Ovary (tissue), 3 donors: ENCODE measurements around the gene INCENP.
"Not testable (repeated sequence)": the region's sequence is repeated elsewhere in the genome, so short reads cannot be mapped to it uniquely, and the experiment has no call there.

ENCODE experiments used
- EP300 ChIP-seq: sonication (generic); formaldehyde crosslinking; IDR thresholded peaks from one replicate; pipeline ENCODE4 v1.6.1; 2017; ENCODE audit warnings: antibody characterized with exemption
- POLR2A ChIP-seq: fragments of 450-650 bp; IDR thresholded peaks from one replicate; pipeline ENCODE4 v1.6.1; 2017; ENCODE audit warnings: antibody characterized with exemption, mild to moderate bottlenecking, moderate library complexity
- TF ChIP-seq, protein P1 (sequence below), 3 donors: fragments of 450-650 bp in 2 of 3; fragments of 200-600 bp in 1 of 3; IDR thresholded peaks; one replicate each; pipeline versions ENCODE4 v1.5.1 to v1.8.0; 2016 to 2022; ENCODE audit warnings: antibody characterized with exemption in 3 of 3, mild to moderate bottlenecking in 1 of 3
- donor health status: DM: no; HTN: no; CAD: no.

- not testable (repeated sequence) for TF ChIP-seq POLR2A, EP300
- TF ChIP-seq, protein P1, sequence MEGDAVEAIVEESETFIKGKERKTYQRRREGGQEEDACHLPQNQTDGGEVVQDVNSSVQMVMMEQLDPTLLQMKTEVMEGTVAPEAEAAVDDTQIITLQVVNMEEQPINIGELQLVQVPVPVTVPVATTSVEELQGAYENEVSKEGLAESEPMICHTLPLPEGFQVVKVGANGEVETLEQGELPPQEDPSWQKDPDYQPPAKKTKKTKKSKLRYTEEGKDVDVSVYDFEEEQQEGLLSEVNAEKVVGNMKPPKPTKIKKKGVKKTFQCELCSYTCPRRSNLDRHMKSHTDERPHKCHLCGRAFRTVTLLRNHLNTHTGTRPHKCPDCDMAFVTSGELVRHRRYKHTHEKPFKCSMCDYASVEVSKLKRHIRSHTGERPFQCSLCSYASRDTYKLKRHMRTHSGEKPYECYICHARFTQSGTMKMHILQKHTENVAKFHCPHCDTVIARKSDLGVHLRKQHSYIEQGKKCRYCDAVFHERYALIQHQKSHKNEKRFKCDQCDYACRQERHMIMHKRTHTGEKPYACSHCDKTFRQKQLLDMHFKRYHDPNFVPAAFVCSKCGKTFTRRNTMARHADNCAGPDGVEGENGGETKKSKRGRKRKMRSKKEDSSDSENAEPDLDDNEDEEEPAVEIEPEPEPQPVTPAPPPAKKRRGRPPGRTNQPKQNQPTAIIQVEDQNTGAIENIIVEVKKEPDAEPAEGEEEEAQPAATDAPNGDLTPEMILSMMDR (IDR thresholded peaks at IDR 0.05), result not testable (repeated sequence)
These were observed 39.0 kb upstream of the INCENP start for GRCh38 chr11:62084801-62085200.
